NCI-H748 treated with DMSO at 0.1 percent for 48 hours (cell line): ENCODE measurements around the gene SNORC.
"Not testable (repeated sequence)": the region's sequence is repeated elsewhere in the genome, so short reads cannot be mapped to it uniquely, and the experiment has no call there.

Experiments
- DNase-seq: peaks from one replicate; lab custom pipeline; 2025; lab: John Stamatoyannopoulos, UW

SNORC gene

DNA sequence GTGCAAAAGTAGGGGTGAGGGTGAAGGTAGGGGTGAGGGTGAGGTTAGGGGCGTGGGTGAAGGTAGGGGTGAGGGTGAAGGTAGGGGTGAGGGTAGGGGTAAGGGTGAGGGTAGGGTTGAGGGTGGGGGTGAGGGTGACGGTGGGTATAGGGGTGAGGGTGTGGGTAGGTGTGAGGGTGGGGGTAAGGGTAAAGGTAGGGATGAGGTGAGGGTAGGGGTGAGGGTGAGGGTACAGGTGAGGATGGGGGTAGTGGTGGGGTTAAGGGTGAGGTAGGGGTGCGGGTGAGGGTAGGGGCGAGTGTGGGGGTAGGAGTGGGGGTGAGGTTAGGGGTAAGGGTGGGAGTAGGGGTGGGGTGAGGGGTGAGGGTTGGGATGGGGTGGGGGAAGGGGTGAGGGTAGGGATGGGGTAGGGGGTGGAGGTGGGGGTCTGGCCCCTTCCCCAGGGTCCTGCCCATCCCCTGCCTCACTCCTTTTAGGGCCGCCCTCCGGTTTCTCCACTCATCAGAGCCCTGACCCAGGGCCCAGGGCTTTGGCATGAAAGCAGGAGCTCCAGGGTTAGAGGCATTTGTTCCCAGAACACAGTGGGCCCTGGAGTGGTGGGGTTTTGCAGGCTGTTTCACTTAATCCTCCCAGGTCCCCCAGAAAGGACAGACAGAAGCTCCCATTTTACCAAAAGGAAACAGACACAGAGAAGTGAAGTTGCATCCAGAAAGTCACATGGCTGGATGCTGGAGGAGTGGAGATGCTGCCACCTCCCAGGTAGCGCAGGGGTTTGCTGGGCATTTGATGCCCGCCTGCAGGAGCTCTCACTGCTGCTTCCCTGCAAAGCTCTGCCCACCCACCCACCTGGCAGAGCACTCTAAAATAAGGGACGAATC, 26.9 kb downstream of the SNORC start:
- no peak for DNase-seq

DNA sequence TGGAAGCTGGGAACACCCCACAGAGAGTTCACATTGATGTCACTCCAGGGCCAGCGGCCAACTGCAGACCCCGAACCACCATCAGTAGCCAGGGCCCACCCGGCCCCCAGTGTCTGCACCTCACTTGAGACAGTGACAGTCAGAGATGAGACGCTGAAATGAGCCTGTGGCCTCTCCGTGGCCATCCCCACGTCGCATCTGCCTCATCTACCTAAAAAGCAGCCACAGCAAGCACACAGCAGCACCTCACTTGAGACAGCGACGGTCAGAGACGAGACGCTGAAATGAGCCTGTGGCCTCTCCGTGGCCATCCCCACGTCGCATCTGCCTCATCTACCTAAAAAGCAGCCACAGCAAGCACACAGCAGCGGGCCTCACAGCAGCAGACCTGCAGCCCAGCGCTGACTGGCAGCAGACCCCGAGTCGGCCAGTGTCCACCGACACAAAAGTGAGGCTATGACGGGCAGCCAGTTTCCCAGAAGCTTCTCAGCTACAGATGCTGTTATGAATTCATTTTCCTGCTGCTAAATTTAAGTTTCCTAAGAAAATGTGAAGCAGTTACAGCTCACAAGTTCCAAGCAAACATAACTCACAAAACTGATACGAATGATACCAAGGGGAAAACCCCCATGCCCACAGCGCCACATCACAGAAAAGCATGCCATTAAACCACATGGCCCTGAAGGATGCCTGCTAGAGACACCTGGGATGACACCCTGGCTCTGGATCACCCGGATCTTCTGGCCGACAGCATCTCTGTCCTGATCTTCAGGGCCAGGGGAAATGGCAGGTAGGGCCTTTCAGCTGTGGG, 27.7 kb downstream of the SNORC start:
- no peak for DNase-seq

DNA sequence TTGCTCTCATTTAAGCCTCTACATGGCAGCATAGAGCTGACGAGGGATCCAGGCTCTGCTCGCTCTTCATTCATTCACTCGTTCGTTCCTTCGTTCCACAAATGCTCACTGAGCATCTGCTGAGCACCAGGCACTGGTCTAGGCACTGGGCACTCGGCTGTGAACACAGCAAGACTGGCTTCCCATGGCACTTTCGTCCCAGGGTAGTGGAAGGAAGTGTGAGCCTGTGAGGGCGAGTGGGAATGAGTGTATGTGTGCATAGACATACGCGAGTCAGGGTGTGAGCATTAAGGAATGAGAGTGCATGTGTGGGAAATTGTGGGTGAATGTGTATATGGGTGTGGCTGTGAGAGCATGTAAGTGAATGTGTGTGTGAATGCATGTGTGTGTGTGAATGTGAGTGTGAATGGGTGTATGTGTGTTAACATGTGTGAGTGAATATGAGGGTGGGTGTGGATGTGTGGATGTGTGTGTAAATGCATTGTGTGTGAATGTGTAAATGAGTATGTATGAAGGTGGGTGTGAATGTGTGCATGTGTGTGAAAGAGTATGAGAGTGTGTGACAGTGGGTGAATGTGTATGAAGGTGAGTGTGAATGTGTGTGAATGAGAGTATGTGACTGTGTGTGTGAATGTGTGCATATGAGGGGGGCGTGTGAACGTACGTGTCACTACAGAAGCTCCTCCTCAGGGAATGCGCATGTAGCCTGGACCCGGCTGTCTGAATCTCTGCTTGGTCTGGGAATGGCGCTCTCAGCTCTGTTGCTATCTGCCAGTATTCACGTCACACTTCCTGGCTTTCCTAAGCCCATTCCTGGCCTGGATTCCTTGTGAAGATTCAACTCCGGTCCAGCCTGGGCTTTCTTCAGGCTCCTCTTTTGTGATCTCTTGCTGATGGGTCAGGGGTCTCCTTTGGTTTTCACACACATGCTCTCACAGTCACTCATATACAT, 28.8 kb downstream of the SNORC start:
- DNase-seq = no peak

DNA sequence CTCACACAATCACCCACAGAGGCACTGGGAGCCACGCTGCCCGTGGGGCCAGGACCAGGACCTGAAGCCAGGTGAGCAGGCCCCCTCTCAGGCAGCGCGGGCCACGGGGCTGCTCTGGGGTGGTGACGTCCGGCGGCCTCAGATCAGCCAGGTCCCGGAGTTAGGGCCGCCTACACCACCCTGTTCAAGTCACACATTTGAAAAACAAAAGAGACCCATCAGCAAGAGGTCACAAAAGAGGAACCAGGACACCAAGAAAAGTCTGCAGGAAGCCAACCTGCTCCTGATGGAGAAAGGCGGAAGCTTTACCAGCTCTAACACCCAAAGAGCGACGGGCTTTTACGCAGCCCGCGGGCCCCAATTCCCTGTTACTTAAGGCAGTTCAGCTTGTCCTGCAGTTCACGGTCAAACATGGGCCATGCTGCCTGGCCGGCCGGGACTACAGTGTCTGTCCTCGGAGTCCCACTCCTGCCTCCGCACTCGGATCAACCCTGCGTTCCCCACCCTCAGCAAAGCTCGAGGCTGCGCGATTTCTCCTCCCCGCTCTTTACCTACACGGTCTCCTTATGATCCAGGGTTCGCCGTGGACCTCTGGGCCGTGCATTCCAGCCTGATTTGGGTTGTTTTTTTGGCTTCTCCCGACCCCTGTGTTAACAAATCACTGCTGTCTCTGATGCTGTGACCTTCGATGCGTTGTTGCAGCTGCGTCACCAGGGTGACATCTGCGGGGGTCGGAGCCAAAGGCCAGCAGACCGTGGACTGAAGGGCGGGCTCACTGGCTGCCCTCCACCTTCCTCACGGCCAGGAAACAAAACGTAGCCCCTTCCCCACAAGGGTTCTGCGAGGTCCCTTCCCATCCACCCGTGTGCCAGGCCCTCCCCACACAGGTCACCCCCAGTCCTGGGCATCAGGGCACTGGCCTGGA, 31.0 kb downstream of the SNORC start:
- DNase-seq = no peak

DNA sequence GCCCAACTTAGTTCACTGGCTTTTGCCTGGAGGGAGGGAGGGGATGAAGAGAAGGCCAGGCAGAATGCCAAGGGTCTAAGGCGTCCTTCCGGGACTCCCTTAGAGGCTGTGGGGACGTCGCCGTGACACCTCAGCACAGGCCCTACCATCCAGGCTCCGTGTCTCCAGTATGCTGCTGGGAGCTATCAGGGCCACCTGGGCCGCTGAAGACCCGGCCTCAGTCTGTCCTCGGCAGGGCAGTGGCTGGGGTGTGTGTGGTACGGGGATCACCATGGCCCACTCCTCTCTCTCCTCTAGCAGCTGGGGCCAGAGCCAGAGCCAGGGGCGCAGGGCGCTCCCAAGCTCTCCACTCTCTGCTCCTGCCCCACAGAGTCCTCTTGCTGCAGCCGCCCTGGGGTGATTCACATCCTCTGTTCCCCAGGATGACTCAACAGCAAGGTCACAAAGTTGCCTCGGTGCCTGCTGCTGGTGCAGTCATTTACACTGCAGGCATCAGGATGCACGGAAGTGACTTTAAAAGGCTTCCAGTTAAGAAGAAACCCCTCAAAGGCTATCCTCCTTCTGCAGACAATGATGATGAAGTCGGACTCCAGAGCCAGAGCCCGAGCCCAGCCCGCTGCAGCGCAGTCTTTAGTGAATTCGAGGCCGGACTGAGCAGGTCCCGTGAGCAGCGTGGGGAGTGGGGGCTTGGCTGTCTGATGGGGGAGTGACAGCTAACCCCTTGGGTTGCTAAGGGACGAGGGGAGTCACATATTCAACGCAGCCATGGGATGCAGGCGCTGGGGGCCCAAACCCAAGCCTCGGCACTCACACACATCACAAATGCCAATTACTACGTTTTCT, 31.9 kb downstream of the SNORC start:
- DNase-seq = no peak

DNA sequence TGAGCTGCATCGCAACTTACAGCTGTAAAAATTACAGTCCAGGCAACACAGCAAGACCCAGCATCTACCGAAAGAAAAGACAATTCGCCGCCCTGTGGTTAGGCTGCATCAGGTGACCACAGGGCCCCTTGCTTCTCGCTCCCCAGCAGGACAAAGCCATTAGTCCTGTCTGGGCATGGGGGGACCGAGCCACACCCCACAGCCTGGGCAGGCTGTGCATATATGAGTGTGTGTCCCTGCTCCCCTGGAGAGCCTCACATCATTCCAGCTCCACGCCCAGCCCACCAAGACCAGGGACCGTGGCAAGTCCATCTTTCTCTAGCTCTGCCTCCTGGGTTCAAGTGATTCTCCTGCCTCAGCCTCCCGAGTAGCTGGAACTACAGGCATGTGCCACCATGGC, 33.9 kb downstream of the SNORC start:
- DNase-seq = no peak

DNA sequence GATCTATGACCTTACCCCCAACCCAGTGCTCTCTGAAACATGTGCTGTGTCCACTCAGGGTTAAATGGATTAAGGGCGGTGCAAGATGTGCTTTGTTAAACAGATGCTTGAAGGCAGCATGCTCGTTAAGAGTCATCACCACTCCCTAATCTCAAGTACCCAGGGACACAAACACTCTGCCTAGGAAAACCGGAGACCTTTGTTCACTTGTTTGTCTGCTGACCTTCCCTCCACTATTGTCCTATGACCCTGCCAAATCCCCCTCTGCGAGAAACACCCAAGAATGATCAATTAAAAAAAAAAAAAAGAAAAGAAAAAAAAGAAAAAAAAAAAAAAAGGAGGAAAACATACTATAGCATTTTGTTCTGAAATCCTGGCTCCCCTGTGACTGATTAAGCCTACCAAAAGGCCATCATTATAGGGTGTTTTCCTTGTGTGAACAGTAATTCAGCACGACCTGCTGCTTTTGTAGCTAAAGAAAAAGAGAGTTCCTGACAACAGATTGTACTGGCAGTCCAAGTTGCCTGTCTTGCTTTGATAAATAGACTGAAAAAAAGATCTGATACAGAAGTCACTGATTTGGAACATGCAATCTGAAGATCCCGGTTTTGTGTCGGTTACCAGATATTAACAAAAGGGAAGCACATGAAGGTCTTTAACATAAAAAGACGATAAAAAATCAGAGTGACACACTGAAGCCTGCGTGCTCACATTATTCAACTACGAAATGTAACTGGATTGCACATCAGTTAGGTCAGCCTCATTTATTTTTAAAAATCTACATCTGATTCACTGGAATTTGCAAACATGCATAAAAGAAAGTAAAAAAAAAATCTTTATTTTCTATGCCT, 37.0 kb downstream of the SNORC start:
- peak; percentile 38 for DNase-seq

DNA sequence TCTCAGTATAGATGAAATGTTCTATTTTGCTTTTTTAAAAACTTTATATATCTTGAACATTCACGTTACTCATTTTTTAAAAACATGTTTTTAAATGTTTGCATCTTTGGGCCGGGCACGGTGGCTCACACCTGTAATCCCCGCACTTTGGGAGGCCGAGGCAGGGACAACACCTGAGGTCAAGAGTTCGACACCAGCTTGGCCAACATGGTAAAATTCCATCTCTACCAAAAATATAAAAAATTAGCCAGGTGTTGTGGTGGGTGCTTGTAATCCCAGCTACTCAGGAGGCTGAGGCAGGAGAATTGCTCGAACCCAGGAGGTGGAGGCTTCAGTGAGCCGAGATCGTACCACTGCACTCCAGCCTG, 37.6 kb downstream of the SNORC start:
- DNase-seq = not testable (repeated sequence)

DNA sequence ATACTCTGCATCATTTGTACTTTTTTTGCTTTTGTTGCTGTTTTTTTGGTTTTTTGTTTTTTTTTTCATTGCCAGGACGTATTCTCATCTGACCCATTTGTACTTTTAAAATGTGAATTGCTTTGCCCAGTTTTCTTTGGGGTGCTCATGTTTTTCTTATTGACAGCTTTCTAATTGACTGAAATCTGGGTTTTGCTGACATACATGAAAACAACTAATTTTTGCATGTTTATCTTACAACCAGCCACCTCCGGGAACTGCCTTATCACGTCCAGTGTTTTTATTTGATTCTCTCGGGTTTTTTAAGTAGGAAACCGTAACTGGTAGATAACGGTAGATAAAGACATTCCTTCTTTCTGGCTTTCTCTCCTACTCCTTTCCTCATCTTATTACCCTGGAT, 38.6 kb downstream of the SNORC start:
- no peak for DNase-seq

DNA sequence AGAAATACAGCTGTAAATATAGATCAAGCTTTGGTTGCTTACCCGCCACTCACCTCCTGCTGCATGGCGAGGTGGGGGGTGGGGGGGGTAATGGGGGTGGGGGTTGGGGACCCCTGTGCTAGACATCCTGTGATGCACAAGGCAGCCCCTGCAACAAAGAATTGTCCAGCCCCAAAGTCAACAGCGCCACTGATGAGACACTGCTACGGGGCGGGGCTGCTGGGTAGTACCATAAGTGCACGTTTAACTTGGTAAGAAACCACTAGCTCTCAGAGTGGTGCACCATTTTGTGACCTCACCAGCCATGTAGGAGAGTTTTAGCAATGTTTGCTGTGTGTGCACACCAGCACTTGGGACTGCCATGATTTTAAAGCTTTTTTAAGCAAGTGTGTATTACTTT, 40.3 kb downstream of the SNORC start:
- no peak for DNase-seq

DNA sequence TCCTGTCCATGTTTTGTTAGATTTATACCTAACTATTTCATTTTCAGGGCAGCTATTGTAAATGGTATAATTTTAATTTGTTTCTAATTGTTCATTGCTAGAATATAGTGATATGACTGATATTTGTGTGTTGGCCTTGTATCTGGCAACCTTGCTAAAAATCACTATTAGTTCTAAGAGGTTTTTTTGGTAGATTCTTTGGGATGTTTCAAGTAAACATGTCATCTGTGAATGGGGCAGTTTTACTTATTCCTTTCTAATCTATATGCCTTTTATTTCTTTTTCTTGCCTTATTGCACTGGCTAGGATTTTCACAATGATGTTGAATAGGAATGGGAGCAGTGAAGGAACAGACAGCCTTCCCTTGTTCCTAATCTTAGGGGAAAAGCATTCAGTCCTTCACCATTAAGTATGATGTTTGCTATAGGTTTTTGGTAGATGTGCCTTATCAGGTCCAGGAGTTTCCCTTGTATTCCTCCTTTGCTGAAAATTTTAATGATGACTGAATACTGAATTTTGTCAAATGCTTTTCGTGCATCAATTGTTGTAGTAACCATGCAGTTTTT, 41.7 kb downstream of the SNORC start:
- no peak for DNase-seq

DNA sequence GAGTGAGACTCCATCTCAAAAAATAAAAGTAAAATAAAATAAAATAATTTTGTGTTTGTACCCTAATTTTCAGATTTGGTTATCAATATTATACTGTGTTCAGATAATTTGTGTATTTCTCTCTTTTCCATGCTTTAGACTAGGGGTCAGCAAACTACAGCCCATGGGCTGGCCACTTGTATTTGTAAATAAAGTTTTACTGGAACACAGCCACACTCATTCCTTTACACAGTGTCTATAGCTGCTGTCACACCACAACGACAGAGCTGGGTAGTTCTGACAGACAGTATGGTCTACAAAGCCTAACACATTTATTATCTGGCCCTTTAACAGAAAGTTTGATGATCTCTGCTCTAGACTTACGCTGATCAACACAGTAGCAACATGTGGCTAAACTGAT, 43.8 kb downstream of the SNORC start:
- no peak for DNase-seq

DNA sequence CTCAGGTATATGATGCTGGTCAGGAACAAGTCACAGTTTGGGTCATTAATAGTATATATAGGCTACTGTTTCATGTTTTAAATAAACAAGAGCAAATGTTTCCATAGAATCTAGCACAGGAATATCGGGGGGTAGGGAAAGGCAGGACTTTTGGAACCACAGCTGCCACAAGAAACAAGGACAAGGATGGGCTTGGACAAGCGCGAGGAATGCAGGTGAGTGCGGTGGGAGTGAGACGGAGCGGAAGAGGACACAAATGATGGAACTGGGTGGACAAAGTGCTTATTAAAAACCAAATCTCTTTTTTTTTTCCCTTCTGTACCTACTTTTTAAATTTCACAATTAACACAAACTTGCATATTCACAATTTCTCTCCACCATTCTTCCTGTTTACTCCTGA, 49.1 kb downstream of the SNORC start:
- DNase-seq = no peak

DNA sequence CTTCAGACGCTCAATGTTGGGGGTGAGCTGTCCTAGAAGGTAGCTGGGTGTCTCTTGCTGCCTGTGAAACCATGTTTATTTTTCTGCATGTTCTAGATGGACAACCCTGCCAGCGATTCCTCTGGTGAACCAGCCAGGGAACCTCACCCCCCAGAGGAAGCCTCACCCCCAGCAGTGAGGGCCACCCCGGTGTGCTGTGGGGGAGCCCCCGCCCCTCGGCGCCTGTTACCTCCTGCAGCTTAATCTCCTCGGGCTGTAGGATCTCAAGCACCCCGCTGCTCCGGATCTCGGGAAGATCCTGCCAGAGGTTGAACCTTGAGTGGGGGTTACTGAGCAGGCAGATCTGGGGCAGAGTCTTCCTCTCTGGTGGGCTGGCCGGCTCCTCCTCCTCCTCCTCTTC, 50.0 kb downstream of the SNORC start:
- no peak for DNase-seq

DNA sequence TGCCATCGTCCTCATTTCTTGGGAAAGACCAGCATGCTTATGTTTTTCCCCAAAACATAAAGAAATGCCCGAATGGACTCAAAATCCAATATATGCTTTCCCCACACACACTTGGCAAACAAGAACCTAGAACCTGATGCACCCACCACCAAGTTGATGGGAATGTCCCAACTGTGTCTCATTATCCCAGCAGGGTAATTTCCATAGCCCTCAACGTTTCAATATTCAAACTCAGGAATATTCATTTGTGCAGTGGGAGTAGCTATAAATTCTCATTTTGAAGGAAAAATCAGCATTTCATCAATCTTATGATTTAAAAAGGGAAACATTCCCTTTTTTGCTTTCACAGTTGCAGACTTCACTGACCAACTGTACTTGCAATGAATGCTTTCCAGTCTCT, 50.7 kb downstream of the SNORC start:
- no peak for DNase-seq

DNA sequence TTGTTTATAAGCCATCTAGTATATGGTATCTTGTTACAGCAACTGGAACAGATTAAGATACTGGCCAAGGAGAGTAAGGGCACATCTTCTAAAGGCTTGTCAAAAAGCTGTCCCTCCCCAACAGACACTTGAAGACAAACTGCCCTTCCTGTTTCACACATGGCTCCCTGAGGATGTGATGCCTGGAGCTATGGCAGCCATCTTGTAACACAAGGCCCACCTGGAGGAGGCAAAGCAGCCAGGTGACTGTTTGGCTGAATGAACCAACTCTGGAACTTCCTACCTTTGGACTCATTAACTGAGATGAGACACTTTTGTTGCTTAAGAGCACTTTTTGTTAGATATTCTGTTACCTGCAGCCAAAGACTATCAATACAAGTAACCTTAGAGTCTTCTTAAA, 54.4 kb downstream of the SNORC start:
- DNase-seq = no peak

DNA sequence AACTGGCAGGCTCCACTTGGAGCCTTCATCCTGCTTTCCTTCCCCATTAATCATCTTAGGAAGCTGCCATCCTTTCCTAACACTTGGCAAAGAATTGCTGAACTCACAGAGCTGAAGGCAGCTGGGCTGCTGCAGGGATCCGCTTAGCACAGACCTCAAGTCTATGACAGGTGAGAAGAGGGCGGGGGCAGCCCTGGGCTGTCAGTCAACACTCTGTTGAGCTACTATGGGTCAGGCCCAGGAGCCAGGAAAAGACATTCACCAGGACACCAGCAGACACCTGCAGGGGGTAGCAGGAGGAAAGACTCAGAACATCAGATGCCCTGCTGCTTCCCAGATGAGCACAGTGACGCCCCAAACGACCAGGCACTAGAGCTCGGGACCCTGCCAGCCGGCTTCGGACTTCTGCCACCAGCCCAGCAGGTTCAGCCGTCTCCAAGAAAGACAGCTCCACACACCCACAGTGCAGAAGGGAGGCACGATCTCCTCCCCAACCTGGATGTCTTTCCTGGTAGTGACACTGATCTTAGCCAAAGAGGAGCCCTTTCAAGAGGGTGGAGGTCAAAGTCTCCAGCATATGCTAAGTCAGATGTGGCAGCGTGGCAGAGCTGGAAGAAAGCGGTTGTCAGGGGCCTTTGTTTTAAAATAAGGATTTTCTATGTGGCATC, 55.2 kb downstream of the SNORC start:
- no peak for DNase-seq

DNA sequence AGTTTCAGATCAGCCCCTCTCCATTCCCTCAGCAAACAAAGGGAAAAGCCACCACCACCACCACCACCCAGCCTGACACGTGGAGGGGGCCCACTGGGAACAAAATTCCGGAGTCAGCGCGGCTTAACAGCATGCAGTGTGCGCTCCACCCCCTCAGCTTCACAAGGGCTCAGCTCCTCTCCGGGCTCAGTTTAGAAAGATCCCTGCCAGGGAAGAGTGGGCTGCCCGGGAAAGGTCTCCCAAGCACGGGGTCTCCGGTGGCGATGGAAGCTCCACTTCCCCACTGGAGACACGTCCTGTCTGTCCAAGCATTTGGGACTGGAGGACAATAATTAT, 55.7 kb downstream of the SNORC start:
- no peak for DNase-seq
